ENCODE results near the gene LRP2. TPM values are rescaled to one million over a fixed set of nuclear protein-coding genes. Genes with fewer than 3 reads are reported as not detected.

The LRP2 gene
- total RNA-seq, 2 donors from 2014 or later, result 0.05 TPM; not detected in 1

GRCh38 chr2:169190197-169190775 lies 172.0 kb downstream of the LRP2 start:
- H3K4me3 ChIP-seq, result no peak overlapping the region
- H3K9me3 ChIP-seq, result no peaks in the 10 kb centered on the region
- no peak overlapping the region for H3K27ac ChIP-seq
- no peak overlapping the region for H3K9ac ChIP-seq (ENCODE audit: low read depth in 2 of 2, low read length in 2 of 2)
- H3K27me3 ChIP-seq, result no peaks in the 10 kb centered on the region
- H3K4me1 ChIP-seq, result no peaks in the 10 kb centered on the region
- no peaks in the 10 kb centered on the region for H3K36me3 ChIP-seq
- intact Hi-C loops (cut with DNase I), result no loop called here
- no peak for TF ChIP-seq CTCF (IDR thresholded peaks at IDR 0.05)
- DNase-seq, result no peak

- Histone ChIP-seq H3K4me1 (no peaks in the 10 kb centered on the region), H3K9me3 (no peaks in the 10 kb centered on the region), H3K27ac (no peak overlapping the region), H3K36me3 (no peaks in the 10 kb centered on the region), H3K9ac (ENCODE audit: low read depth in 2 of 2, low read length in 2 of 2) (no peak overlapping the region), H3K27me3 (no peaks in the 10 kb centered on the region), H3K4me3 (no peak overlapping the region)
- DNase-seq, result no peak
- TF ChIP-seq CTCF (IDR thresholded peaks at IDR 0.05), result no peak
- intact Hi-C loops (cut with DNase I), result no loop called here
Observed at GRCh38 chr2:169189132-169189531, 173.2 kb downstream of the LRP2 start.

GRCh38 chr2:169185711-169186110 lies 176.6 kb downstream of the LRP2 start:
- no peaks in the 10 kb centered on the region for H3K27me3 ChIP-seq
- H3K27ac ChIP-seq, result no peak overlapping the region
- no peak overlapping the region for H3K4me3 ChIP-seq
- no peaks in the 10 kb centered on the region for H3K4me1 ChIP-seq
- H3K36me3 ChIP-seq, result no peaks in the 10 kb centered on the region
- TF ChIP-seq CTCF (IDR thresholded peaks at IDR 0.05), result no peak
- H3K9me3 ChIP-seq, result no peaks in the 10 kb centered on the region
- intact Hi-C loops (cut with DNase I), result no loop called here
- no peak for DNase-seq
- H3K9ac ChIP-seq (ENCODE audit: low read depth in 2 of 2, low read length in 2 of 2), result no peak overlapping the region

GRCh38 chr2:169184074-169184473 lies 178.3 kb downstream of the LRP2 start:
- no peak for DNase-seq
- TF ChIP-seq CTCF (IDR thresholded peaks at IDR 0.05), result no peak
- H3K27me3 ChIP-seq, result no peaks in the 10 kb centered on the region
- no peaks in the 10 kb centered on the region for H3K36me3 ChIP-seq
- no peaks in the 10 kb centered on the region for H3K9me3 ChIP-seq
- H3K4me3 ChIP-seq, result no peak overlapping the region
- no peak overlapping the region for H3K9ac ChIP-seq (ENCODE audit: low read depth in 2 of 2, low read length in 2 of 2)
- intact Hi-C loops (cut with DNase I), result no loop called here
- no peaks in the 10 kb centered on the region for H3K4me1 ChIP-seq
- no peak overlapping the region for H3K27ac ChIP-seq

GRCh38 chr2:169182573-169182972 lies 179.8 kb downstream of the LRP2 start:
- DNase-seq, result no peak
- TF ChIP-seq CTCF (IDR thresholded peaks at IDR 0.05), result no peak
- H3K27me3 ChIP-seq, result no peaks in the 10 kb centered on the region
- no peak overlapping the region for H3K9ac ChIP-seq (ENCODE audit: low read depth in 2 of 2, low read length in 2 of 2)
- H3K36me3 ChIP-seq, result no peaks in the 10 kb centered on the region
- intact Hi-C loops (cut with DNase I), result no loop called here
- no peak overlapping the region for H3K4me3 ChIP-seq
- no peaks in the 10 kb centered on the region for H3K4me1 ChIP-seq
- H3K27ac ChIP-seq, result no peak overlapping the region
- H3K9me3 ChIP-seq, result no peaks in the 10 kb centered on the region
